ENCODE results near the gene GPR82. TPM values are rescaled to one million over a fixed set of nuclear protein-coding genes. Genes with fewer than 3 reads are reported as not detected.

The GPR82 gene
- total and polyA plus RNA-seq, 2 donors (not counting 1 experiment from before 2014, with no cell fraction given), result not detected

GRCh38 chrX:41705680-41706374 lies 18.2 kb upstream of the GPR82 start:
- peak overlapping the region; percentile 44 to 55 for H3K27ac ChIP-seq (ENCODE audit: low read length in 2 of 2)
- DNase-seq, result peak; percentile 48
- CTCF ChIA-PET, result interaction anchor here (0.6 to 3.8 kb wide), 4 partner anchors 12 to 411 kb away, joined by 3 to 20 read pairs (median 10); no protein-coding TSS in a partner anchor

More at GRCh38 chrX:41705680-41706374, 18.2 kb upstream of the GPR82 start:
- POLR2A ChIA-PET, result interaction anchor here (1.0 to 1.4 kb wide), 2 partner anchors 11 to 16 kb away, joined by 3 read pairs; no protein-coding TSS in a partner anchor
- Histone ChIP-seq H3K4me1 (ENCODE audit: control insufficient read depth in 2 of 2, insufficient read depth in 2 of 2, low read length in 2 of 2) (peaks cover 43 to 48% of the 10 kb centered on the region in 2 donors), H3K27me3 (replicated peaks in 1 of 4; ENCODE audit: control extremely low read depth in 1 of 4, control insufficient read depth in 3 of 4, insufficient read depth in 4 of 4, low read length in 3 of 4) (no peaks in the 10 kb centered on the region), H2AFZ (ENCODE audit: insufficient read depth, low read depth, low read length, poor library complexity, severe bottlenecking) (peak overlapping the region; percentile 11), H3K36me3 (replicated peaks in 1 of 2; ENCODE audit: control extremely low read depth in 1 of 2, control insufficient read depth in 1 of 2, extremely low read depth in 1 of 2, insufficient read depth in 2 of 2, low read length in 1 of 2) (no peaks in the 10 kb centered on the region), H3K9me3 (ENCODE audit: control extremely low read depth in 1 of 3, control insufficient read depth in 2 of 3, insufficient read depth in 1 of 3, low read length in 2 of 3) (no peaks in the 10 kb centered on the region), H3K4me2 (replicated peaks; ENCODE audit: low read depth, low read length, poor library complexity, severe bottlenecking) (peak overlapping the region; percentile 64), H4K20me1 (ENCODE audit: control insufficient read depth, insufficient read depth, low read length, poor library complexity, severe bottlenecking) (no peaks in the 10 kb centered on the region), H3K4me3 (ENCODE audit: control extremely low read depth in 1 of 5, extremely low read depth in 1 of 5, insufficient read depth in 1 of 5, low read depth in 2 of 5, low read length in 4 of 5) (peak overlapping the region in 2 of 5 experiments; percentile 8 to 11), H3K9ac (ENCODE audit: low read length) (peak overlapping the region; percentile 24), H3K79me2 (ENCODE audit: control insufficient read depth, insufficient read depth, low read length) (no peaks in the 10 kb centered on the region)
- Mint-ChIP-seq H3K27me3 (no peaks in the 10 kb centered on the region), H3K27ac (peak overlapping the region; percentile 97), H3K4me3 (peak overlapping the region; percentile 85), H3K9me3 (ENCODE audit: insufficient read depth) (no peaks in the 10 kb centered on the region), H3K4me1 (peaks cover 52% of the 10 kb centered on the region)
- WGBS (ENCODE audit: insufficient coverage), result 0% methylated on average over 1 of the region's 3 CpGs
- ATAC-seq (ENCODE audit: low read depth), result peak; percentile 76
- TF ChIP-seq, protein P1, sequence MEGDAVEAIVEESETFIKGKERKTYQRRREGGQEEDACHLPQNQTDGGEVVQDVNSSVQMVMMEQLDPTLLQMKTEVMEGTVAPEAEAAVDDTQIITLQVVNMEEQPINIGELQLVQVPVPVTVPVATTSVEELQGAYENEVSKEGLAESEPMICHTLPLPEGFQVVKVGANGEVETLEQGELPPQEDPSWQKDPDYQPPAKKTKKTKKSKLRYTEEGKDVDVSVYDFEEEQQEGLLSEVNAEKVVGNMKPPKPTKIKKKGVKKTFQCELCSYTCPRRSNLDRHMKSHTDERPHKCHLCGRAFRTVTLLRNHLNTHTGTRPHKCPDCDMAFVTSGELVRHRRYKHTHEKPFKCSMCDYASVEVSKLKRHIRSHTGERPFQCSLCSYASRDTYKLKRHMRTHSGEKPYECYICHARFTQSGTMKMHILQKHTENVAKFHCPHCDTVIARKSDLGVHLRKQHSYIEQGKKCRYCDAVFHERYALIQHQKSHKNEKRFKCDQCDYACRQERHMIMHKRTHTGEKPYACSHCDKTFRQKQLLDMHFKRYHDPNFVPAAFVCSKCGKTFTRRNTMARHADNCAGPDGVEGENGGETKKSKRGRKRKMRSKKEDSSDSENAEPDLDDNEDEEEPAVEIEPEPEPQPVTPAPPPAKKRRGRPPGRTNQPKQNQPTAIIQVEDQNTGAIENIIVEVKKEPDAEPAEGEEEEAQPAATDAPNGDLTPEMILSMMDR (IDR thresholded peaks at IDR 0.05), result no peak
- no peak for TF ChIP-seq EZH2 (IDR thresholded peaks at IDR 0.05; ENCODE audit: borderline replicate concordance, insufficient read depth, low read depth, low read length, poor library complexity, severe bottlenecking)
- intact Hi-C loops (cut with micrococcal nuclease), result loop anchor here (2.0 kb wide), 1 partner anchor 15 kb away; no protein-coding TSS in a partner anchor

Measured in B cell (primary cell).